NOMO-1 treated with DMSO at 0.1 percent for 48 hours (cell line): Measurements from ENCODE around the gene PHETA2.
"Not testable (repeated sequence)": the region's sequence is repeated elsewhere in the genome, so short reads cannot be mapped to it uniquely, and the experiment has no call there.

Experiments
- DNase-seq: peaks from one replicate; lab custom pipeline; 2025; ENCODE audit not compliant: unreplicated experiment; lab: John Stamatoyannopoulos, UW

The PHETA2 gene

DNA sequence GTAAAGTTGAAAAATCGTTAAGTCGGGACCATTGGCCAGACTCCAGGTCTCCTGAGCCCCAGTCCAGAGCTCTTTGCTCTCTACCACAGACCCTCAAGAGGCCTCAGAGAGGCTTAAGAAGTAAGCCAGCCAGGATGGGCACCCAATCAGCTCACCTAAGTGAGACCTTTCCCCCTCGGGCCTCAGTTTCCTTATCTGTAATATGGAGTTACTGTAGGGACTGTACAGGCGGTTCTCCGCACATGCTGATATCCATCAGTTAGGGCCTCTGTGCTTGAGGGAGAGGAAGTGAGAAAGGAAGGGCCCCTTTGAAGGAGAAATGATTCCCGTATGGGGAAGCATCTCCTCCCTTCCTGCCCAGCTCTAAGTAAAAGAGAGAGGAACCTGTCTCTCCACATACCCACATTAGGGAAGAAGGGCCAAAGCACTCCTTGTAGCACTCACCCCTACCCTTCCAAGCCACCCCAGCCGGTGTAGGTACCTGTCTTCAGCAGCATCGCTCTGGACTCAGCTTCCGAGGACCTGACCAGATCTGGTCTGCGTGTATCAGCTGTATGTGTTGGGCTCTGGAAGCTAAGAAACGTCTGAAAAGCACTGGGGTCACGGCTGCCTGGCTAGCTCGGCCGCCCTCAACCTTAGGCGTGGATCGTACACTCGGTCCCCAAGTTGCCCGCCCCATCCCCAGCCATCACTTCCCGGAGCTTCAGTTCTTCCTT, 4.1 kb upstream of the PHETA2 start:
- DNase-seq = peak; percentile 86

DNA sequence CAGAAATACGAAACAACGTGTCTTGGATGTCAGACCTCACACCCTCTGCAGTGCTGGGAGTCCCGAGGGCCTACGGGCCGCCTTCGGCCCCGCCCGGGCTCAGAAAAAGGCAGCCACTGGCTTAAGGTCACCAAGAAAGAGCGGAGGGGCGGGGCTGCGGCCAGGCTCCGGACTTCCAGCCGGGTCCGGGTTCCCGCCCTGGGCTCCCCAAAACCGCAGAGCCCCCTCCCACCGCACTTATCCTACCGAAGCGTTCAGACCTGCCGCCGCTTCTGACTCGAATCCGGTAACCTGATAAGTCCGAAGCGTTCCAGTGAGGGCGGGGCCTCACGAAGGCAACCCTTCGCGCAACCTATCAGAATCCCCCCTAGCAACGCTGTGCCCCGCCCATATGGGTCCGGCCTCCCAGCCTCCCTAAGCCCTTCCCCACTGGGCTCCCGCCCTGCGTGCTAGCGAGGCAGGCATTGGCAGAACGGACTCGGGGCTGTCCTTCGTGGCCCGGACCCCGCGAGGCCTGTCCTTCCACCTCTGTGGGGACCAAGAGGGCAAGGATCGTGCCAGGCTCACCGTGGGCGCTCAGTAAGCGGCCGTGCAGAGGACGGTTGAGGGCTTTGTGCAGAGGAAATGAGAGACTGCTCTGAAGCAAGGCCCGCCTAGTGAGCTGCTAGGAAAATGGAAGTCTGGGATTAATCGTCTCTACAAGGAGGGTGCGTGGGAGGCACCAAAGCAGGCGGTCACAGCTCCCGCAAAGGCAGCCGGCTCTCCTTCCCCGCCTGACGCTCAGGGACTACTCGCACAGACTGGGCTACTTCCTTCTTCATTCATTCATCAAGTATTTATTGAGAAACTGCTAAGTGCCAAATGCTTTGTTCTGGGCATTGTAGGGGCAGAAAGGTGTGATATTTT, 3.3 kb upstream of the PHETA2 start, which contains the start of gene NAGA:
TSS of gene NAGA (minus strand) at position 296 of the 906 bp plus-strand sequence. CDS start 515 bp downstream, outside the sequence.
- DNase-seq = peak; percentile 99

DNA sequence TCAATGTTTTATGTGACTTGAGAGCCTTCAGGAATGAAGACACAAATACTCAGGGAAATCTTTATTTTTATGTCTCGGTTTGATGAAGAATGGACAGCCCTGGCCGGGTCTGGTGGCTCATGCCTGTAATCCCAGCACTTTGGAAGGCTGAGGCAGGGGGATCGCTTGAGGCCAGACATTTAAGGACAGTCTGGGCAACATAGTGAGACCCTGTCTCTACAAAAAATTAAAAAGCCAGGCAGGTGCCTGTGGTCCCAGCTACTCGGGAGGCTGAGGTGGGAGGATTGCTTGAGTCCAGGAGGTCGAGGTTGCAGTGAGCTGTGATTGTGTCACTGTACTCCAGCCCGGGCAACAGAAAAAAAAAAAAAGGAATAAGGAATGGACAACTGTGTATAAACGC, 2.5 kb upstream of the PHETA2 start:
- DNase-seq = not testable (repeated sequence)

DNA sequence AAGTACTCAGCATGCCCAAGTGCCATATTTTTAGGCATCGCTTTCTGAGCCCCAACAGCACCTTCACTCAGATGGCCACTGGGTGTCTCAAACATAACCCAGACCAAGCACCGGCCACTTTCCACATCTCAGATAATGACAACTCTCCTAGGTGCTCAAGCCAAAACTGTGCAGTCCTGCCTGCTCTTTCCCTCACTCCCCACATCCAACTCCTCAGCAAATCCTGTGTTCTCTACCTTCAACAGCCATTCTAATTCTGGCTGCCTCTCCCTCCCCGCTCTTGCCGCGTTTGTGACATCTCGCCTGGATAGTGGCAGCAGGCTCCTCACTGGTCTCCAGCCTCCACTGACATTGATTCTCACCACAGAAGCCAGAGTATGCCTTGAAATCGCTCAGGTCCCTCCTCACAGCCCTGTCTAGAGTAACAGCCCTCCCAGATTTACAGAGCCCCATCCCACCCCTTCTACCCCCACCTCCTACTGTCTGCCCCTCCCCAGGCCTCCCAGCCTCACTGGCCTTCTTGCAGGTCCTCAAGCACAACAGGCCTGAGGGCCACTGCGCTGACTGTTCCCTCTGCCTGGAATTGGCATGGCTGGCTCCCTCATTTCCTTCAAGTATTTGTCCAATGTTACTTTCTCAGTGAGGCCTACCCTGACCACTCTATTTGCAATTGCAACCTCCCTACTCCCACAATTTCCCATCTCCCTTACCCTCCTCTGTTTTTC, 1.3 kb upstream of the PHETA2 start:
- DNase-seq = no peak

DNA sequence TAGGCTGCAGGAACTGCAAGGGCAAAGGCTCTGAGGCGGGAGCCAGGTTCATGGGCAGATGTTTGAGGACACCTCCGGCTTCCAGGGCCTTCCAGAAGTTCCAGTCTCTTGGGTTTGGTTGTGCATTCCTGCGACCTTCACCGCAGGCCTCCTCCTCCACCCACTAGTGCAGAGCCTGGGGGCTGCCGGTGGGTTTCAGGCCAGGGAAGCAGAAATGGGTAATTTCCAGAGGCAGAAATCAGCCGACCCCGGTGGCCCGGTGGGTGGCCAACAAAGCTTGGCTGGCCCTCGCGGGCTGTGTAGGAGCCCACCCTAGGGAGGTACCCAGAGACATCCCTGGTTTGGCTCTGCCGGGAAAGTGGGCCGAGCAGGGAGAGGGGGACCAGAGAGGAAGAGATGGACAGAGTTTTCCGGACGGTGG, 417 bp upstream of the PHETA2 start:
- no peak for DNase-seq

DNA sequence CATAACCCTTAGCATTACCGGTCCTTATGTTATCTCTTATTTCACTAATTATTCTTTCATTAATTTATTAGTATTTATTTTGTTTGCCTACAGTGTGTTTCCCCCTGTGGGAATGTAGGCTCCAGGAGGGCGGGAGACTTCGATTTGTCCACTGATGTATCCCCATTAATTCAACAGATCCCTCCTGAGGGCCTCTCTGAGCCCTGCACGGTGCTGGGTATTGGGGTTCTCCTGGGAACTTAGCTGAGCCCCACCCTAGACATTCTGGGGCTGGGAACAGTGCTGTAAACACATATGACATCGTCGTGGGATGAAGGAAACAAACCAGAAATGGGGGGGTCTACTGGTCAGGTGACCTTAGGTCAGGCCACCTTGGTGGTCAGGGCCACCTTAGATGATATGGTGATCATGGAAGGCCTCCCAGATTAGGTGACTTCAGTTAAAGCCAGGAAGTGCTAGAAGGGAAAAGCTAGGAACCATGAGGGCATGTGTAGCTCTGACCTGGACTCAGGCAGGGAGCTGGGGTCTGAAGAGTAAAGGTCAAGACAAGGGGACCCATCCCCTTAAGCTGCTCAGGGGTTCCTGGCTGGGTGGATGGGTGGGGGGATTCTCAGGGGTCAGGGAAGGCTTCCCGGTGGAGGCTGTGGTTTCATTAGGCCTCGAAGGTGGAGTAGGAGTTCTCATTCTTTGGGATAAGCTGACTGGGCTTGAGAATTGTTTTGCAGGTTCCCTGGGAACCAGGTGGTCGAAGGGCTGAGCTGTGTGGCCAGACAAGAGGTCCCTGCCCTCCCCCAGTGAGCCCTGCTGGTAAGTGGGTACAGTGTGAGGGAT, 1.0 kb downstream of the PHETA2 start:
- no peak for DNase-seq

DNA sequence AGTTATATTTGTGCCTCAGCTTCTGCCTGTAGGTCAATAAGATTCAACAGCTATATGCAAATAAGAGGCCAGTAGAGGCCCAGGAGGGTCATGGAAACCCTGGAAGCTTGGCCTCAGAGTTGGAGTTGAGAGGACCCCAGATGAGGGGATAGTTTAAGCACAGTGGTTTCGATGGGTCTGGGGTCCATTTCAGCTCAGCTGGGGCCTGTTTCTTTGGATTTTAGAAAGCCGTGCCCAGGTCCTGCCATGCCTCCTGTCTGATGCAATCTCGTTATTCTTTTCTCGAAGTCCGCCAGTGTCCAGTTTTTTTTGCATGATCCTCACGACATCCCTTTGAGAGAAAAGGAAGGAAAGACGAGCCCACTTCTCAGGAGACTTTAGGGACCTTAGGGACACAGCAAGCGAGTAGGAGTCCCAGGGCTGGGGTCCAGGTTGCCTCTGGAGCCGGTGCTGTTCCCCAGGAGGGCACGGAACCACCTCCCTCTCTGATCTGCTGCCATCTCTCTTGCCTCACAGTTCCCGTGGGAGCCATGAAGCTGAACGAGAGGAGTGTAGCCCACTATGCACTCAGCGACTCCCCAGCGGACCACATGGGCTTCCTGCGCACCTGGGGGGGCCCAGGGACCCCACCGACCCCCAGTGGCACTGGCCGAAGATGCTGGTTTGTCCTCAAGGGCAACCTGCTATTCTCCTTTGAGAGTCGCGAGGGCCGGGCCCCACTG, 2.9 kb downstream of the PHETA2 start:
- DNase-seq = no peak

DNA sequence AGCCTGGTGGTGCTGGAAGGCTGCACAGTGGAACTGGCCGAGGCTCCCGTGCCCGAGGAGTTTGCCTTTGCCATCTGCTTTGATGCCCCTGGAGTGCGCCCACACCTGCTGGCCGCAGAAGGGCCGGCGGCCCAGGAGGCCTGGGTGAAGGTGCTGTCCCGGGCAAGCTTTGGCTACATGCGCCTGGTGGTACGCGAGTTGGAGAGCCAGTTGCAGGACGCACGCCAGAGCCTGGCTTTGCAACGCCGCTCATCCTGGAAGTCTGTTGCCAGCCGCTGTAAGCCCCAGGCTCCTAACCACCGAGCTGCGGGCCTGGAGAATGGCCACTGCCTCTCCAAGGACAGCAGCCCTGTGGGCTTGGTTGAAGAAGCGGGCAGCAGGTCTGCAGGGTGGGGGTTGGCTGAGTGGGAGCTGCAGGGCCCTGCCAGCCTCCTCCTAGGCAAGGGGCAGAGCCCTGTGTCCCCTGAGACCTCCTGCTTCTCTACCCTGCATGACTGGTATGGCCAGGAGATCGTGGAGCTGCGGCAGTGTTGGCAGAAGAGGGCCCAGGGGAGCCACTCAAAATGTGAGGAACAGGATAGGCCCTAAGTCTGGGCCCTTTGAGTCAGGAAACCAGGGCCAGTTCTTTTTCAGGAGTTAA, 3.6 kb downstream of the PHETA2 start:
- no peak for DNase-seq

DNA sequence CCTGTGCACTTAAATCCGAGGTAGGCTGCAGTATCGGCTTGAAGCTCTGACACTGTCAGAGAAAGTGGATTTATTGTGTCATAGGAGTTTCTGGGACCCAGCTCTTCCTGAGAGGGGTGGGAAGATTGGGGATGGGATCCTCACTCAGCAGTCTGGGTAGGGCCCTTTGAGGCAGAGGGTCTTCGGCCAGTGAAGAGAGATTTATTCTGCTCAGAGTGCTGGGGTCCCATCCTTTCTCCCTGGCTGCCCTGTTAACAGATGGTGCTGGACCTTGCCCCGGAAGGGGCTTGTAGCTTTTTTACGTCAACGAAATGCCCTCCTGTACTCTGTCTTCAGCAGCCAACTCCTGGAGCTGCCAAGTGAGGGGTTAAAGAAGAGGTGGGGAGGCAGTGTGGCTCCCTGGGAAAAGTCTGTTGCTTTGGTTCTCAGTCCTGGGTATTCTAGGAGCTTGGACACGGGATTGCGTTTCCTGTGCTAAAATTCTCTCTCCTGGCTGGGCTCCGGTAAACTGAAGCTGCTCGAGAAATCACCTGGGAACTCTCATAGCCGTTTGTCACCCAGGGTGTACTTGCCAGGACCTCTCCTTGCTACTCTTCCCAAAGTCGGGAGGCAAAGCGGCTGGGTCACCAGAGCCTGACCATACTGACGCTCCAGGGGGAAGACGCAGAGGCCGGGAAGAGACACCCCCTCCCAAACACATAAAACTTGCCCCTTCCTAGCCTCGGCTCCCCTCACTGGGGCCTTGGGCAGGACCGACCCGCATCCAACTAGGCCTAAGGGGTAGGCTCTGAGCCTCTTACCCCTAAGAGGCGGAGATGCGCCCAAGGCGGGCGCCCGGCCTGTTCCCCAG, 4.6 kb downstream of the PHETA2 start:
- no peak for DNase-seq

DNA sequence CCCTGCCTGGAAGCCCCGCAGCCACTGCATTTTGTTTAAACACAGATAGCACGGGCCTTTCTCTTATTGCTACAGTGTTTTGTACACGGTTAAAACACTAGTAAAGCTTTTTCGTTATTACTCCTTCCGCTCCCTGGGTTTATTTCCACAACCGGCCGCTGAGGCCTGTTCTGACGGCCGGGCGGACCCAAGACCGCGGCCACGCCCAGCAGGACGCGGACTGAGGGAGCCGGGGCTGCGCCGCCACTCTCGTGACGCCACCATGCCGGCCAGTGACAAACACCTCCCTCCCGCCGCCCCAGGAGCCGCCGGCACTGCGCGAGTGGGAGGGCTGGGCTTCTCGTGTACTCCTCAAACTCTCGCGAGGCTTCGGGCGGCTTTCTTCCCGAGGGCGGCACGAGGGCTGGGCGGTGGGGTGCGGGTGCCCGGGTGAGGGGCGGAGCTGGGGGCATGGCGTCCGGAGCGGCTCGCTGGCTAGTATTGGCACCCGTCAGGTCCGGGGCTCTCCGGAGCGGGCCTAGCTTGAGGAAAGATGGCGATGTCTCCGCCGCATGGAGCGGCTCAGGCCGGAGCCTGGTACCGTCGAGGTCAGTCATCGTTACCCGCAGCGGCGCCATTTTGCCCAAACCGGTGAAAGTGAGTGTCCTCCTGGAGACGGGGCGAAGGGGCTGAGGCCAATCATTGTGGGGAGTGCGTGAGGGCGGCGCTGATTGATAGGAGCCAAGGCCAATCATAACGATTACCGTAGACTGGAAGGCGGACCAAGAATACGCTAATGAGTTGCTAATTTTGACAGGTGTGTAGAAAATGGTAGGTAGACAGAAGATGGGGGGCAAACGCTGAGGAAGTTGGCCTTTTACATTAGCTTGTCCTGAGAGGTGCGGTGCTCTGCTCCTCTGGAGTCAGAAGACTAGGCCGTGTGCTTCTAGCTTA, 5.5 kb downstream of the PHETA2 start, which contains the start of gene SMDT1:
TSS of gene SMDT1 (plus strand) at position 382 of the 933 bp plus-strand sequence. CDS start at position 451, 69 bp downstream.
- DNase-seq = peak; percentile 96

DNA sequence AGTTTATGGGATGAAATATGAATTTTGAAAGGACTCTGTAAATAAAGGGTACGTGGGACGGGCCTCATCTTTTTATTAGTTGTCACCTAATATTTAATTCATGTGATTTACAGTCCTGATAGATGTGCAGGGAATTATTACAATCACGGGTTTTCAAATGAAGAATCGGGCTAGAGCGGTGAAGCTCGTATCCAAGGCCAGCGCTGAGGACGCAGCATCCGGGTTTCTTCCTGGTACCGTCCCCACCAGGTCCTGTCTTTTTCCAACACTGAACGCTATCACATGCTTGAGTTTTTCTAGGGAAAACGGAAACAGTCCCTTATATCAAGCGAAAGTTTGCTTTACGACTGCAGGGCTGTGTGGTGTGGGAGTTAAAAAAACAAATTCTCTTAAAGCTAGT, 6.2 kb downstream of the PHETA2 start:
- DNase-seq = peak; percentile 22

DNA sequence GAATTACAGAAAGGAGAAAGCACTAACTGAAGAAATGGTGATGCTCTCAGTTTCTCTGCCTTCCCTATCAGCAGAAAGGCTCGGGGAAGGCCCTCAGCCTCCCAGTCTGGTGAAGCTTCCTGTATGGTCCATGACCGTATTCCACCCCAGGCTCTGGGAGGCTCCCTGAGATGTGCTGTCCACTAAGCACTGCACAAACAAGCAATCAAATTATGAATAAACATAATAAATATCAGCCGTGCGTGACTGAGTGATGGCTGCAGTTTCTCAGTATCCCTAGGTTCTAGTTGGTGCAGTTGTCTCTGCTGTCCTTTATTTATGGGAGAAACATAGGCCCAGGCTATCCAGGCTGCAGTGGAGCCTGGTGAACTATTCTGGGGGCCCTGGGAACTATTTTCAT, 9.1 kb downstream of the PHETA2 start:
- no peak for DNase-seq

DNA sequence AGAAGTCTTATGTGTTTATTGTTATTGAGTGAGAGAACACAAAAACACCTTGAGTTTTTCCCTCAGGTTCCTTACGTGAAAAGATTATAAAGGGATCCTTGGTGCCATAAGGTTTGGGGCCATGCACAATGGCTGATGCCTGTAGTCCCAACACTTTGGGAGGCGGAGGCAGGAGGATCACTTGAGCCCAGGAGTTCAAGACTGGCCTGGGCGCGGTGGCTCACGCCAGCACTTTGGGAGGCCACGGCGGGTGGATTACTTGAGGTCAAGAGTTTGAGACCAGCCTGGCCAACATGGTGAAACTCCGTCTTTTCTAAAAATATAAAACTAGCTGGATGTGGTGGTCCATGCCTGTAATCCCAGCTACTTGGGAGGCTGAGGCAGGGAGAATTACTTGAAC, 10.8 kb downstream of the PHETA2 start:
- no peak for DNase-seq

DNA sequence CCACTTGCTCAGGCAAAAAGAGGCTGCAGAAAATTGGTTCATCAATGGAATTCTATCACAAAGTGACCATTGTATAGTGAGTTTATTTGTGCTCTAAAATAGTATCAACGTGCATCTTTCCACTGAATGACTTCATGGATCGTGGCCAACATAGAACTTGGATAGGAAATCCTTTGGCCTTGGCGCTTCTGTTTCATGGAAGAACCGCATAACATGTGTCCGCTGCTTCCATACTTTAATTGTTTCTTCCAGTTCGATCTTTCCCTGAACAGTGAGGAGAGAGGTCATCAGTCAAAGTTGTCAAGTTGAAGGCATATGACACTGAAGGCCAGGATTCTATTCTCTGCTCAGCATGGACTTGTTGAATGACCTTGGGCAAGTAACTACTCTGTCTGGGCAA, 12.0 kb downstream of the PHETA2 start:
- no peak for DNase-seq

DNA sequence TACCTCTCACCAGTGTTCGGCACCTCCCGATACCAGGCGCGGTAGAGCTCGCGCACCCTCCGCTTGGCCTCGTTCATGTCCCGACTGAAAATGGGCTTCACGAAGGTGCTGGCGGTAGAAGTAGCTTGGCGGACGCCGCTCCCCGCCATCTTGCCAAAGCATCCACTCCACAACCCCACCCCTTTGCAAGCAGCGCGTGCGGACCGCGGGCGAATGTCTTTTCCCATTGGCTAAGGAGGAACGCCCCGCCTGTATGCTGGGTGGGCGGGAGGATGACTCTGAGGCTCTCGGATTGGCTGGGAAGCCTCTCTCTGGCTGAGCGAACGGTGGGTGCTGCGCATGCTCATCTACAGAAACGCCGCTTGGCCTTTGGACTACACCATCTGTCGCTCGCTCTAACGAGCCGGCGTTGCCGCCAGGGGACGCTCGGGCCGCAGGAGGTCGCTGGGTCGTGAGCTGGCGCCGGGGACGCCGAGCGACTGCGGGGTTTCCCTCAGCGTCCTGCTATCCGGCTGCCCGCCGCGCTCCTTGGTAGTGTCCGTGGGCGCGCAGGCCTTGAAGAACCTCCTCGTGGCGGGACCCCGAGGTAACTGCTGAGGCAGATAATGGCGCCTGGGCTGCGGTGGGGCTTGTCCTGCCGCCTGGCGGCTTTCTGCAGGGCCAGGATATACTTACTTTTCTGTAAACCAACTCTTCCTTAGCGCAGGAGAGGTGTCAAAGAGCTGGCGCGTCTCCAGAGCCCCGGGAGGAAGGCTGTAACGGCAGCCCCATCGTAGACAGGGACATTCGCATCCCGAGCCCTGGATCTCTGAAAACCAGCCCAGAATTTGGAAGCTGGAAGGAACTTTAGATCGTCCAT, 16.8 kb downstream of the PHETA2 start, which contains the start of gene NDUFA6:
TSS of gene NDUFA6 (minus strand) at position 177 of the 859 bp plus-strand sequence. CDS start at position 149, 28 bp downstream.
- peak; percentile 99 for DNase-seq

DNA sequence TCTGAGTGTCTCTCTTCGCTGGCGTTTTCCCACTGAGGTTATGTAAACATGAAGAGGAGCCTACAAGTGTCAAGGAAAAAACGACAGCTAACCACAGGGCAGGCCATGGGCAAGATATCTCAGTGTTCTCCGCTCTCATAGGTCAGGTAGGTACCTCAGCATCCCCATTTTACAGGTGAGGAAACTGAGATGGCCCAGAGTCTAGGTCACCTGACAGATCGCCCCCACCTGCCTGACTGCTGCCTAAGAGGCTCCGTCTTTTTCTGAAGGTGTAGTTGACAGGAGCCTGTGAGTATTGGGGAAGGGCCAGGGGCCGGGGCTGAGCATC, 17.4 kb downstream of the PHETA2 start:
- no peak for DNase-seq
